D341Med (cell line): ENCODE data around the gene FNDC3B.

Source experiments
- DNase-seq: peaks from one replicate; pipeline ENCODE4 v3.0.0; 2012; ENCODE audit warnings: low spot score

Gene FNDC3B

DNA sequence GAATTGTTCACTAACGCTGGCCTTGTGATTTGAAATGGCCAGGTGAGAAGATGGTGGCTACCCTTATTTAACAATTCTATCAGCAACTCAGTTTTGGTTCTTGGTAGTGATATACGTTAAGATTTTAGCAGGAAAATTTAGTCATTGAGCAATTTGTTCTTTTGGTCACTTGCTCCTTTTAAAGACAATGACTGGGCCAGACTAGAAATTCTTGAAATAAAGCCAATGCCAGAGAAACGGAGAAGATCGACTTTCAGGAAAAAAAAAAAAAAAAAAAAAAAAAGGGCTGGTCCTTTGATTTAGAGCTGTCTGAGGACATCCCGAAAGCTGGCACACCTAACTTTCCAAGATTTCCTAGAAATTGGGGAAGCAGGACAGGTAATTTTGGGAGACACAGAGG lies 178.5 kb downstream of the FNDC3B start:
- no peak for DNase-seq

GRCh38 chr3:172218350-172219323 lies 179.3 kb downstream of the FNDC3B start:
- no peak for DNase-seq

GRCh38 chr3:172219750-172220149 lies 180.4 kb downstream of the FNDC3B start:
- no peak for DNase-seq

- DNase-seq: no peak
These were observed 182.2 kb downstream of the FNDC3B start for GRCh38 chr3:172221547-172221946.

- no peak for DNase-seq
These were observed 183.2 kb downstream of the FNDC3B start for GRCh38 chr3:172222478-172223071.

GRCh38 chr3:172223870-172224269 lies 184.5 kb downstream of the FNDC3B start:
- no peak for DNase-seq

GRCh38 chr3:172224560-172225214 lies 185.3 kb downstream of the FNDC3B start:
- DNase-seq: no peak

GRCh38 chr3:172225215-172225707 lies 185.9 kb downstream of the FNDC3B start:
- no peak for DNase-seq

DNA sequence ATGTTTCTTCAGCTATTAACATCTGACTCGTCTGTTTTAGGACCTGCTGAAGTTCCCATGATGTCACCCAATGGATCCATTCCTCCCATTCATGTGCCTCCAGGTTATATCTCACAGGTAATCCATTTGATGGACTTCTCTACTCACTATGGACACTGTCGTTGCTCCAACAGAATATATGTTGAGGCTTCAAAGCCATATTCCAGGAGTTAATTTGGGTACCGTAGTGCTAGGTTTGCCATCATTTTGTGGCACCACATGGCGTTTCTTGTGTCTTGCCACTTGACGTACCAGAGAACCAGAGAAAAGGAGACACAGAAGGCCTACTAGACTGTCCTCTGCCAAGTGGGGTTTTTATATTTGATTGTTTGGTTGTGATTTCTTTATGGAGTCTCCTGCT lies 187.5 kb downstream of the FNDC3B start:
- no peak for DNase-seq

GRCh38 chr3:172227340-172228035 lies 188.1 kb downstream of the FNDC3B start:
- no peak for DNase-seq

- DNase-seq: no peak
These were observed 188.6 kb downstream of the FNDC3B start for GRCh38 chr3:172228036-172228415.

DNA sequence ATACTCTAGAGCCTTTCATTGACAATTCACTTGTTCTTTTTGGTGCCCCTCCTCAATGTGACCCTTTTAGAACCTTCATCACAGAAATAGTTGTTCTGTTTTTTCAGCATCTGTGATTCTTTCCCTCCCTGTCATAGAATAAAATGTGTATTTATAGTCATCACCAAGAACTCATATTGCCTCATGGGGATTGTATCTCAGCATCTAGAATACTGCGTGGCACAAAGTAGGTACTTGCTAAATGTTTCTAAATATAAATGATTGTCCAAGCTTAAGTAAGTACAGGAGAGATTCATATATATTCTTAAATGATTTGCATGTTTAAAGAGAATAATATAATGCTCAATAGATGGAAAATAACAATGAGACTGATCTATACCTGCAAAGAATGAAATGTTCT lies 190.1 kb downstream of the FNDC3B start:
- DNase-seq: no peak

DNA sequence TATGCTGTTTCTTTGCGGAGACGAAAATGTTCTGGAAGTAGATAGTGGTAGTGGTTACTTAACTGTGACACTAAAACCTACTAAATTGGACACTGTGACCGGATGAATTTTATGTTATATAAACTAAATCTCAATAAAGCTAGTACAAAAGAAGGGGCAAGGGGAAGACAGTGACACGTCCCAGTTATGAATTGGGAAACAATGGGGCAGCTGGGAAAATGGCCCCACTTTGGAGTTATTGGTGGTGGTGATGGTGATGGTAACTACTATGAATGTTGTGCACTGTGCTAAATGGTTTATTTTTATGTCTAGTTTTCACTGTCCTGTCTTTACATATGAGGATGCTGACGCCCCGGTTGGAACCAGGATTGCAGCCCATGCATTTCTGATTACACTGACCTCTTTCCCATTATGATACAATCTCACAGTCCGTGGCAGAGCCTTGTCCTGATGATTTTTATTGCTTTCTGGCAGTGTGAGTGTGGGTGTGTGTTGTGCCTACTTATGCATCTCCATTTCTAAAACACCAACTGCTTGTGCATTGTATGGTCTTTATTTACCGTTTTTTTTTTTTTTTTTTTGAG lies 192.0 kb downstream of the FNDC3B start:
- DNase-seq: no peak

GRCh38 chr3:172232579-172233212 lies 193.3 kb downstream of the FNDC3B start:
- no peak for DNase-seq

DNA sequence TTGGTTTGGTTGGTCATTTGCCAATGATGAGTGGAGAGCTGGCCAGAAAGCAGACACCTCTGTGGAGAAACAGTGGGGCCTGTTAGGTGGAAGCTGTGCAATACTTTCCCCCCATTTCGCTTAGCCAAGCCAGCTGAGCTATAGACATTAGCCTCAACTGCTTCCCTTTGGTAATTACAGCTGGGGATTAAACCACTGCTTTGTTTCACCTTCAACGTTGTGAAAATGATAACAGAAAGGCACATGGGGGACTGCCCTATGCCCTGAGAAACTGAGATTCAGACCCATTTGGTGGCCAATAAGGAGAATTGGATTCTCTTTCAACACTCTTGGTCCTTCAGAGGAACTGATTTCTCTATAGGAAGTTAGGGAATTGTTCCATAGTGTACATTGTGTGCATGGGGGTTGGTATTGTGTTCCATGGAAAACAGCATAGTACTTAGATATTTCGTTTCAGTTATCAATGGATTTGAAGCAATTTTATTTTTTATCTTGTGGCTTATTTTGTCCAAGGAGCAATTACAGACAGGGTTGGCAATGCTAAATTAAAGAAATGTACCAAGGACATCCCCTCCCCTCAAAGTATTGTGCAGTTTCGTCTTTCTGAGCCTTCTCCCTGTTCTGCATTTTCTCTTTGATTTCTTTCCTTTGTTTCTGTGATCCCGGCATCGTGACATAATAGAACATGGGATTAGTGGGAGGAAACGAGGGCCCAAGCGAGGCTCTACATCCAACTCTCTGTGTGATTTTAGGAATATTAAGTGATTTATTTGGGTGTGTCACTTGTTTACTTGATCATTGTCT lies 194.3 kb downstream of the FNDC3B start:
- no peak for DNase-seq

DNA sequence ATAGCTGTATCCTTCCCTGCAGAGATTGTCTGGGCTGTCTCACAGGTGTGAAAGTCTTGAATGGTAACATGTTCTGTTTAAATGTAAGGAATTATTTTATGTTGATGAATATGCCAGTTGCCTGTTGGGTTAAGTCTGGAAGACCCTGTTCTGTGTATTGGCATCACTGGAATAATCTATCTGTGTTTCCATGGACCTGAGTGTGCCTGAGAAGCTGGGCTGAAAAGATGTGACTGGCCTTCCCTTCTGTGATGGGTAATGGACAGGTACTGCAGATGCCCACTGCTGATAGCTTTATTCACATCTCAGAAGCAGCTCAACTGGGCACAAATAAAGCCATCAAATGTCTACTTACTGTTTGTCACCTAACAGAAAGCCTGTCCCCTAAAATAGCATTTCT lies 196.3 kb downstream of the FNDC3B start:
- no peak for DNase-seq

DNA sequence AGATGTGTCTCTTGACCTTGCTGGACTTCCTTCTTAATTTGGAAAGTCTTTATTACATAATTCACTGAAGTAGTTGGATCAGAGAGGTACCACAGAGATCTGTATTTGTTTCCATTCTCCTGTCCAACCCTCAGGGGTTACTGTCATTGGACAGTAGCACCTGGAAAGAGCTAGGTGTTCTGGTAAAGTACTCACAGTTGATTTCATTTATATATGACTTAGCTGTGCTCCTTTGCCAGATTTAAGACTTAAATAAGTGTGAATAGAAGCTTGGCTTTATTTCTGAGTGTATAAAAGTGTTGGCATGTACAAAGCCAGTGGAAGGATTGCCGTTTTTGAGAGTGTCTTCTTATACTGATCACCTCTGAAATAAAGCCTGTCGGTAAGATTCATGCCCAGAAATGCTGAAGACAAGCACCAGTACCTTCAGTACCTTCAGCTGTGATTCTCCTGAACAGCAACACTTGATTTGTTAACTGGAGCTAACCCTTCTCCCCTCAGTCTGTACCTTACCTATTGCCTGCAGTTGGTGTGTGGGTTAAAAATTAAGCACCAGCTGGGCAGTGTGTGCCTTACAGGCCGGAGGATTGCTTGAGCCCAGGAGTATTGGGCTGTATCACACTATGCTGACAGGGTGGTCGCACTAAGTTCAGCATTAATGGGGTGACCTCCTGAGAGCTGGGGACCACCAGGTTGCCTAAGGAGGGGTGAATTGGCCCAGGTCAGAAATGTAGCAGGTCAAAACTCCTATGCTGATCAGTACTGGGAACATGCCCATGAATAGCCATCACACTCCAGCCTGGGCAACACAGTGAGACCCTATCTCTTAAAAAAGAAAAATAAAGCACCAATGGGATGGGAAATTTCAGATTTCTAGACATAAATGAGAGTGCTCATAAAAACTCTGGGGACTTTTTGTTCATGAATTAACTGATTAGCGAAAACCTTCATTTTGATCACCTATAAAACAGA lies 197.7 kb downstream of the FNDC3B start:
- no peak for DNase-seq

DNA sequence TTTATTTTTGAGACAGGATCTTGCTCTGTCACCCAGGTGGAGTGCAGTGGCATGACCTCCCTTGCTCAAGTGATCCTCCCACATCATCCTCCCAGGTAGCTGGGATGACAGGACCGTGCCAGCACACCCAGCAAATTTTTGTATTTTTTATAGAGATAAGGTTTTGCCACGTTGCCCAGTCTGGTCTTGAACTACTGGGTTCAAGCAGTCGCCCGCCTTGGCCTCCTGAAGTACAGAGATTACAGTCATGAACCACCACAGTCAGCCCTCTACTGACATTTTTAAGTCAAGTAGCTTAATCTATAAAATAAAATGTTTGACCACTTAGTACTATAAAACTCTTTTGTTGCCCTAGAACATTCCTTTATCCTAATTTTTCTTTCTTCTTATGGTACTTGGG lies 198.8 kb downstream of the FNDC3B start:
- DNase-seq: no peak

GRCh38 chr3:172239218-172239790 lies 199.9 kb downstream of the FNDC3B start:
- DNase-seq: no peak
